ENCODE data around the gene ZNF239.
A peak's percentile ranks its signal among the peaks of the same experiment; 100 is the strongest.
"Not testable (repeated sequence)": the region's sequence is repeated elsewhere in the genome, so short reads cannot be mapped to it uniquely, and the experiment has no call there.

ZNF239 gene

GRCh38 chr10:43570971-43571370, 3.4 kb downstream of the ZNF239 start:
- peak overlapping the region; percentile 3 for H3K27ac Mint-ChIP-seq (ENCODE audit: low read depth)
- H3K4me1 Mint-ChIP-seq, result peaks cover 39% of the 10 kb centered on the region
- no peak overlapping the region for H3K4me3 Mint-ChIP-seq
- no peaks in the 10 kb centered on the region for H3K27me3 Mint-ChIP-seq
- H3K36me3 Mint-ChIP-seq (ENCODE audit: insufficient read depth), result peaks cover 13% of the 10 kb centered on the region
- no peak for ATAC-seq (replicated peaks; ENCODE audit: extremely low read depth, poor library complexity, severe bottlenecking)
- H3K9me3 Mint-ChIP-seq, result peaks cover 4% of the 10 kb centered on the region
- no peak for DNase-seq (ENCODE audit: low spot score in 2 of 2)

GRCh38 chr10:43569681-43570080, 4.7 kb downstream of the ZNF239 start:
- H3K4me3 Mint-ChIP-seq, result no peak overlapping the region
- no peak for ATAC-seq (replicated peaks; ENCODE audit: extremely low read depth, poor library complexity, severe bottlenecking)
- H3K9me3 Mint-ChIP-seq, result no peaks in the 10 kb centered on the region
- no peak for DNase-seq (ENCODE audit: low spot score in 2 of 2)
- H3K27me3 Mint-ChIP-seq, result no peaks in the 10 kb centered on the region
- peaks cover 15% of the 10 kb centered on the region for H3K36me3 Mint-ChIP-seq (ENCODE audit: insufficient read depth)
- no peak overlapping the region for H3K27ac Mint-ChIP-seq (ENCODE audit: low read depth)
- peaks cover 26% of the 10 kb centered on the region for H3K4me1 Mint-ChIP-seq

- H3K9me3 Mint-ChIP-seq, result peaks cover 21% of the 10 kb centered on the region
- no peaks in the 10 kb centered on the region for H3K4me1 Mint-ChIP-seq
- ATAC-seq (replicated peaks; ENCODE audit: extremely low read depth, poor library complexity, severe bottlenecking), result no peak
- no peak for DNase-seq (ENCODE audit: low spot score in 2 of 2)
- H3K27me3 Mint-ChIP-seq, result no peaks in the 10 kb centered on the region
- H3K4me3 Mint-ChIP-seq, result no peak overlapping the region
- no peak overlapping the region for H3K27ac Mint-ChIP-seq (ENCODE audit: low read depth)
- H3K36me3 Mint-ChIP-seq (ENCODE audit: insufficient read depth), result peaks cover 1% of the 10 kb centered on the region
Observed at GRCh38 chr10:43557214-43557613, 17.2 kb downstream of the ZNF239 start.

- DNase-seq (ENCODE audit: low spot score in 2 of 2); H3K9me3 Mint-ChIP-seq; H3K36me3 Mint-ChIP-seq (ENCODE audit: insufficient read depth); H3K4me3 Mint-ChIP-seq; H3K27me3 Mint-ChIP-seq; H3K4me1 Mint-ChIP-seq; H3K27ac Mint-ChIP-seq (ENCODE audit: low read depth); ATAC-seq (replicated peaks; ENCODE audit: extremely low read depth, poor library complexity, severe bottlenecking): not testable (repeated sequence)
Observed at GRCh38 chr10:43543746-43544145, 30.7 kb downstream of the ZNF239 start.

- no peak for ATAC-seq (replicated peaks; ENCODE audit: extremely low read depth, poor library complexity, severe bottlenecking)
Observed at GRCh38 chr10:43524434-43525247, 49.8 kb downstream of the ZNF239 start.

More at GRCh38 chr10:43524434-43525247, 49.8 kb downstream of the ZNF239 start:
- H3K9me3 Mint-ChIP-seq, result peaks cover 46% of the 10 kb centered on the region
- H3K4me3 Mint-ChIP-seq, result no peak overlapping the region
- H3K27me3 Mint-ChIP-seq, result no peaks in the 10 kb centered on the region
- no peaks in the 10 kb centered on the region for H3K36me3 Mint-ChIP-seq (ENCODE audit: insufficient read depth)
- H3K4me1 Mint-ChIP-seq, result no peaks in the 10 kb centered on the region
- no peak for DNase-seq (ENCODE audit: low spot score in 2 of 2)
- no peak overlapping the region for H3K27ac Mint-ChIP-seq (ENCODE audit: low read depth)

Measured in central memory CD8-positive, alpha-beta T cell (primary cell).